ENCODE measurements around the gene SOBP. TPM values are rescaled to one million over a fixed set of nuclear protein-coding genes. Genes with fewer than 3 reads are reported as not detected.

Gene SOBP
- total and polyA plus RNA-seq, 2 donors (not counting 3 experiments of a cell fraction or from before 2014, with no cell fraction given), result 0.35 to 6.6 TPM

GRCh38 chr6:107642861-107643328, 153.0 kb downstream of the SOBP start:
- H3K27ac ChIP-seq (ENCODE audit: insufficient read depth, low read depth, low read length), result no peak overlapping the region
- ChIA-PET CTCF (interaction anchor here (0.7 to 2.4 kb wide), 4 partner anchors 10 to 14 kb away, joined by 3 to 10 read pairs (median 6); no protein-coding TSS in a partner anchor), POLR2A (no interaction called here)
- no peaks in the 10 kb centered on the region for H3K9me1 ChIP-seq (replicated peaks; ENCODE audit: control insufficient read depth, extremely low read depth, insufficient read depth, low read length)
- TF ChIP-seq POLR2A (IDR thresholded peaks at IDR 0.05; ENCODE audit: low read depth, low read length), result no peak
- no peak for TF ChIP-seq JUN (IDR thresholded peaks at IDR 0.05; ENCODE audit: borderline replicate concordance, insufficient read depth, insufficient read length, low read depth)
- TF ChIP-seq, protein P1, sequence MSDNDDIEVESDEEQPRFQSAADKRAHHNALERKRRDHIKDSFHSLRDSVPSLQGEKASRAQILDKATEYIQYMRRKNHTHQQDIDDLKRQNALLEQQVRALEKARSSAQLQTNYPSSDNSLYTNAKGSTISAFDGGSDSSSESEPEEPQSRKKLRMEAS (IDR thresholded peaks at IDR 0.05; ENCODE audit: insufficient read depth, insufficient read length), result no peak
- no peak for TF ChIP-seq CTCF (IDR thresholded peaks at IDR 0.05; ENCODE audit: extremely low read depth in 1 of 2, insufficient read depth in 1 of 2, low read depth in 1 of 2, low read length in 2 of 2)
- TF ChIP-seq POLR2AphosphoS5 (IDR thresholded peaks at IDR 0.05; ENCODE audit: insufficient read depth, low read depth, low read length), result no peak
- TF ChIP-seq EZH2 (IDR thresholded peaks at IDR 0.05; ENCODE audit: borderline replicate concordance, low read depth, low read length, severe bottlenecking), result no peak
- TF ChIP-seq GATA2 (IDR thresholded peaks at IDR 0.05; ENCODE audit: insufficient read depth, insufficient read length, low read depth, low read length), result no peak
- no peak for TF ChIP-seq FOS (IDR thresholded peaks at IDR 0.05; ENCODE audit: borderline replicate concordance, insufficient read depth, low read length)
- no peaks in the 10 kb centered on the region for H3K9me3 ChIP-seq (replicated peaks; ENCODE audit: control insufficient read depth, insufficient read depth, low read length)
- intact Hi-C loops (cut with micrococcal nuclease) (no loop called here), dilution Hi-C loops (cut with MboI; ENCODE audit: extremely low pct_ligation_motif_present, low sequenced_read_pairs) (no loop called here)
- H3K36me3 ChIP-seq (ENCODE audit: control insufficient read depth in 2 of 2, extremely low read depth in 1 of 2, insufficient read depth in 2 of 2, low read length in 2 of 2), result no peaks in the 10 kb centered on the region
- no peak overlapping the region for H2AFZ ChIP-seq (ENCODE audit: low read depth, low read length)
- FAIRE-seq, result no peak
- no peak overlapping the region for H3K4me2 ChIP-seq (ENCODE audit: insufficient read depth, low read length)
- H3K4me1 ChIP-seq (ENCODE audit: control insufficient read depth, extremely low read depth, insufficient read depth, low read length), result peaks cover 12% of the 10 kb centered on the region
- H3K79me2 ChIP-seq (ENCODE audit: control insufficient read depth, insufficient read depth, low read length), result no peaks in the 10 kb centered on the region
- BruUV-seq (replicated peaks), result no TSS peak
- H4K20me1 ChIP-seq (replicated peaks; ENCODE audit: control insufficient read depth, extremely low read depth, insufficient read depth, low read length), result no peaks in the 10 kb centered on the region
- H3K27me3 ChIP-seq (ENCODE audit: control insufficient read depth in 2 of 2, insufficient read depth in 2 of 2, low read length in 2 of 2), result no peaks in the 10 kb centered on the region
- no peak overlapping the region for H3K9ac ChIP-seq (replicated peaks; ENCODE audit: extremely low read depth, insufficient read depth, low read length)
- no peak overlapping the region for H3K4me3 ChIP-seq (replicated peaks in 1 of 3; ENCODE audit: insufficient read depth in 1 of 3, low read depth in 1 of 3, low read length in 3 of 3)
- DNase-seq (ENCODE audit: low read depth, low spot score), result no peak
